DMS153 treated with DMSO at 0.1 percent for 48 hours (cell line): ENCODE data around the gene MOSPD3.

Source experiments
- DNase-seq: peaks from one replicate; lab custom pipeline; 2025; ENCODE audit not compliant: unreplicated experiment; lab: John Stamatoyannopoulos, UW

MOSPD3 gene

GRCh38 chr7:100621554-100621953 lies 9.2 kb downstream of the MOSPD3 start:
- no peak for DNase-seq

DNA sequence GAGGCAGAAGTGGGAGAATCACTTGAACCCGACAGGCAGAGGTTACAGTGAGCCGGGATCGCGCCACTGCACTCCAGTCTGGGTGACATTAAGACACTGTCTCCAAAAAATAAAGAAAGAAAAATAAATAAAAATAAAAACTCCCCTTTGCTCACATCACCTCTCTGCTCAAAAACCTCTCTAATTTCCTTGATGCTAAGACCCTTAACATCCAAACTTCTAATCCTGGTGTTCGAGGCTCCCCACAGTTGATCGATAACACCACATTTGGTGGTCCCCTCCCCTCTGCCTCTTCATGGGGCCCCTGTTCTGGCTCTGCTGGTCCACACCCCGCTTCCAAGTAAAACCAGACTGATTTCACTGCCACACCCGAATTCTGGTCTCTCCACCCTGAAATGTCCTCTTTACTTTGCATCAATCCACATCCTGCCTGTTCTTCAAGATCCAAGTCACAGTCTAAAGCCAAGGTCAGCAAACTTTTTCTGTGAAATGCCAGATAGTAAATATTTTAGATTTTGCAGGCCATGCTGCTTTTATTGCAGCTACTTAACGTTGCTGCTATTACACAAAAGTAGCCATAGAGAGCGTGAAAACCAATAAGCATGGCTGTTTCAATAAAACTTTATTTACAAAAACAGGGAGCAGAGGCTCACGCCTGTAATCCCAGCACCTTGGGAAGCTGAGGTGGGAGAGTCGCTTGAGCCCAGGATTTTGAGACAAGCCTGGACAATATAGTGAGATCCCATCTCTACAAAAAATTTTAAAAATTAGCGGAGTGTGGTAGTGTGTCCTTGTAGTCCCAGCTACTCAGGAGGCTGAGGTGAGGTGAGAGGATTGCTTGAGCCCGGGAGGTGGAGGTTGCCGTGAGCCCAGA lies 11.8 kb downstream of the MOSPD3 start:
- DNase-seq, result no peak

GRCh38 chr7:100626055-100626454 lies 13.7 kb downstream of the MOSPD3 start:
- DNase-seq, result no peak

DNA sequence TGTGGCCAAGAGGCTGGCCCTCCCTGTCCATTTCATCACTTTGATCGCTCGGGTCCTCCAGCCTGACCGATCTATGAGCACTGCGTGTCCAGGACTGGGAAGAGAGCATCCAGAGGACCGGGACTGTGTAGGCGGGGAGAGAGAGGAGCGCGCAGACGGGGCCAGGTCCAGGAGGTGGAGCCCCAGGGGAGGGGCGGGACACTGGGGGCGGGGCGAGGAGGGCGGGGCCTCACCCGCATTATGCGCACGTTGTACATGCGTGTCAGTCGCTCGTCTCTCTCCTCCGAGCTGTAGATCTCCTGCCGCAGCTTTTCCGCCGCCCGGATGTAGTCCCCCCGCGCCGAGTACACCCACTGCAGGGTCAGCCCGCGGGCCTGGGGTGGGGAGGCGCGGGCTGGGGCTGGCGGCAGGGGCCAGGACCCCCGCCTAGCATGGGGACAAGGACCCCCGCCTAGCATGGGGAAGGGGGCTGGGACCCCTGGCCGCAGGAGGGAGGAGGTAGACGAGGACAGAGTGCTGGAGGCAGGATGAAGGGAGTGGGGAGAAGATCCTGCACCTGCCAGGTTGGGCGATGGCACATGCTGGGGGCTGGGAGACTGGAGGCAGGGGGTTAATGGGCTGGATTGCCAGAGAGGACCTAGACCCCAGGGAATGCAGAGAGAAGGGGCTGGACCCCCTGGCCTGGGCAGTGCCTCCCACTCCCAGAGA lies 14.3 kb downstream of the MOSPD3 start:
- DNase-seq, result peak; percentile 42

DNA sequence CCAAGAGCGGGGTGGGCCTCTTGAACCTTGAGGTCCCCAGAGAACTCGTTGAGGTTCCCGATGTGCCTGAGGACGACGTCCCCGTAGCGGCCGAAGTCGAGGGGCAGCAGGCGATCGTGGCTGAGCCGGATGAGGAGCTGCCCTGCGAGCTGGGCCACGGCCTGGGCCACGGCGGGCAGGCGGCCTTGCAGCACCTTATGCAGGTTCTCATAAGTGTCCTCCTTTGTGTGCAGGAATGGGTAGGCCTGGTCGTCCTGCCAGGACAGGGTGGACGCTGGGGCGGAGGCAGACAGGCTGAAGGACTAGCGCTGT lies 14.9 kb downstream of the MOSPD3 start:
- DNase-seq, result no peak

GRCh38 chr7:100629117-100629716 lies 16.9 kb downstream of the MOSPD3 start:
- DNase-seq, result no peak

DNA sequence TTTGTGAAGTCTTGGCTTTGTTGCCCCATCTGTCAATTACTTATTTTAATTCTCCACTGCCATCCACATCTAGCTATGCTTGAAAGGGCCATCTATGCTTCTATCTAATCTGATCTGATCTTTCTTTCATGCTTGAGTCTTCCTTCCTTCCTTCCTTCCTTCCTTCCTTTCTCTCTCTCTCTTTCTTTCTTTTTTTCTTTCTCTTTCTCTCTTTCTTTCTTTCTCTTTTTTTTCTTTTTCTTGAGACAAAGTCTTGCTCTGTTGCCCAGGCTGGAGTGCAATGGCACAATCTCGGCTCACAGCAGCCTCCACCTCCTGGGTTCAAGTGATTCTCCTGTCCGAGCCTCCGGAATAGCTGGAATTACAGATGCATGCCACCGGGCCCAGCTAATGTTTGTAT lies 17.7 kb downstream of the MOSPD3 start:
- DNase-seq, result no peak

GRCh38 chr7:100632951-100633717 lies 20.8 kb downstream of the MOSPD3 start:
- DNase-seq, result peak; percentile 56

- DNase-seq, result no peak
Measured at GRCh38 chr7:100639995-100640516, 27.7 kb downstream of the MOSPD3 start.

GRCh38 chr7:100640517-100641440 lies 28.4 kb downstream of the MOSPD3 start:
- DNase-seq, result no peak

GRCh38 chr7:100641463-100641859 lies 29.1 kb downstream of the MOSPD3 start, which contains the start of gene TFR2:
Gene TFR2 (minus strand): TSS chr7:100641552. CDS start chr7:100641509, 43 bp downstream.
- DNase-seq, result no peak

GRCh38 chr7:100641860-100642533 lies 29.7 kb downstream of the MOSPD3 start:
- no peak for DNase-seq

DNA sequence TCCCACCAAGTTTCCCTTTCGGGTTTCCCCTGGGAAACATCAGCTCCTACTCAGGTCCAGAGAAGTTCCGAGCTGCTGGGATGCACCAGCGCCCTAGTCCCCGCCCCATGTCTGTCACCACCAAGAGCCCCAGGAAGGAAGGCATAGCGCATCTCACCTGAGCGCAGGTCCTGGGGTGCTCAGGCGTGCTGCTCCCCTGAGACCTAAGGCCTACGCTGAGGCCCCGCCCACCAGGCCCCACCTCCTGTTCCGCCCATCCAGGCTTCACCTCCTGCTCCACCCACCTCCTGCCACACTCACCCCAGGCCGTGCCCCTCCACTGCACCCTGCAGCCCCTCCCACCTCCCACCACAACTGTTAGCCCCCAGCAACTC lies 30.2 kb downstream of the MOSPD3 start:
- DNase-seq, result no peak

DNA sequence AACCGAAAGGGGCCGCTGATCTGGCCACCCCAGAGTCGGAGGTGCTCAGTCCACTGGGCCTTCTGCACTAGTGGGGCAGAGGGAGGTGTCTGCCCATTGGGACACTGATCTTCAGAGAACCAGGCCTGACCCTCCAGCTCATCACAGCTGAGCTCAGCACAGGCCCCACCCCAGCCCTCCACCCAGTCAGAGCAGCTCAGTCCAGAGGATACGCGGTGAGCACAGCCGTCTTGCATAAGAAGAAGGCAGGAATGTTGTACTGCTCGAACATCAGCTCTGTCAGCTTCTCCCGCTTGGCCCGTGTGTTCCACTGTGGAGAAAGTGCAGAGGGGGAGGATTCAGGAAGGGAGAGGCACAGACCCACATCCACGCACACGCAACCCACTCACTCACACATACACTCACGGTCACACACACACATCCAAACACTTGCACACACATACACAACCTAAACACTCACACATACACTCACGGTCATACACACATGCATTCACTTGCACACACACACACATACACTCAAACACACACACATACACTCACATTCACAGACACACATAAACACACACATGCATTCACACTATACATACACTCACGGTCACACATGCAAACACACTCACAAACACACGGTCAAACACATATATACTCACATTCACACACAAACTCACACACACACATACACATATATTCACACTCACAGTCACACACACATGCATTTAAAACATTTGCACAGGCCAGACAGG lies 37.7 kb downstream of the MOSPD3 start:
- DNase-seq, result no peak

DNA sequence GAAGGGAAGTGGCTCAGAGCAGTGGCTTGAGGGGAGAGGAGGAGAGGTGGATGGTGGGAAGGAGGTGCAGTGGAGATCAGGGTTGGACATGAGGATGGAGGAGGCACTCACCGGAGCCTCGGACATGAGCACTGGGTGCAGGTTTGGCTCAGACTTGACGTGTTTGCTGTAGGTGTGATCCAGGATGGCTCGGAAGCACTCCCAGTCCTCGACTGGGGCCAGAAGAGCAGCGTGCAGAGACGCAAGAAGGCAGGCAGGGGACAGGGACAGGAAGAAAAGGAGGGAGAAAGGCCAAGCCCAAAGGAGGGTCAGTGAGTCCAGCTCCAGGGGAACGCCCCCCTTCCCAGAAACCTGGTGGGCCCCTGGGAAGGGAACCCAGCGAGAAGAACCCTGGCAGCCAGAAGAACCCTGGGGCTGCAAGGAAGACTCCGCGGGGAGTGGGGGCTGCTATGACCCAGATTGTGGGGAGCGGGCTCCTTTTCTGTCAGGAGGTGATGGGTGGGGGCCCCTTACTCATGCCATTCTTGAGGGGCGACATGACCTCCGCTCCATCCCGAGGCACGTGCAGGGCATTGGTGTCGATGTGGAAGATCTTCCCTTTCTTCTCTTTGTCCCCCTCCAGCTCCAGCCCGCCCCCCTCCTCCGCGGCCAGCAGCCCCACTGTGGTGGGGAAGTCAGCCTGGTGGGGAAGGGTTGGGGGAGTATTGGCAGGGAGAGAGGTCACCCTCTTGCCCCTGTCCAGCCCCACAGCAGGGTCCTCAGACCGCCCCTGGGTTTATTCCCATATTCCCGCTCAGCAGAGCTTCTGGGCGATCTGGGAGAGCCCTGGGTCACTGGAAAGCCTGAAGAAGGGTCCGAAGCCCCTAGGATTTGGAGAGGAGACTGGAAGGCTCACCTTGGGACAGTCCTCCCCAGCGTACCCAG lies 42.8 kb downstream of the MOSPD3 start:
- DNase-seq, result no peak

DNA sequence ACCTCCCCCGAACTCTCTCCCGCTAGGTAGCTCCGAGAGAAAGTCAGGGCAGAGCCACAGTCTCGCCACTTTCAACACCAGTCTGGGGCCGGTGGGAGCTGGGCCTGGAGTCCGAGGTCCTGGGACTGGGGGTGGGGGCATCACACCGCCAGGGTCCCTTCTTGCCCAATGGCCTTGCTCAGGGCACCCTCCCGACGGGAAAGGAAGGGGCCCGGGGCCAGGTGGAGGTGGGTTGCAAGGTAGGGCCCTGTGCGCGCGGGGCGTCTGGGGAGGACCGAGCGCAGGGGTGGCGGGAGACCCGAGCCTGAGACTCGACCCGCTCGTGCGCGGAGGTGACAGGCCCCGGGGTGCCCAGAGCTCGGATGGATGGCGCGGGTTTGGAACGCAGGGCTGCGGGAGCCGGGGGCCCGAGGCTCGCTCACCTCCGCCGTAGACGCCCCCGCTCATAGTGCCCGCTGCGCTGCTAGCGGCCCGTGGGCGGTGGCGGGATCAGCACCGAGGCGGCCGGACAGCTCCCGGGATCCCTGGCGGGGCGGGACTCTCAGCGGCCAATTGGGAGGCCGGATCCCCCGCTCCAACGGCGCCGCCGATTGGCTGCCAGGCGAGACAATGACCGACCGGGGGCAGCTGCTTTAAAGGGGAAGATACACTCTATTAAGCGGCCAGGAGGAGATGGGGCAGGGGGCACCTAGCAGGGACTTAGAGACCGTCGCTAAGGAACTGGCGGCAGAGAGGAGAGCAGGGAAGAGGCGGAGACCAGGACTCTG lies 43.8 kb downstream of the MOSPD3 start, which contains the start of gene ACTL6B:
Gene ACTL6B (minus strand): TSS at position 541 of the 767 bp plus-strand sequence. CDS start 94 bp downstream, at position 447.
- peak; percentile 34 for DNase-seq
